Glomerular endothelial cell (primary cell): ENCODE data around the gene OR6B3. TPM values are rescaled to one million over a fixed set of nuclear protein-coding genes. Genes with fewer than 3 reads are reported as not detected.

Experiments used
- total RNA-seq: library from RNA; depleted of rRNA; stranded (reverse); fragments of >200 nt; gene quantifications from 2 replicates; pipeline ENCODE4 v1.2.3, GENCODE V29; 2015

The OR6B3 gene
- total RNA-seq, 1 donor from 2014 or later = not detected

Other genes starting within 250 kb of the OR6B3 start
- gene NDUFA10, start 28.2 kb downstream of the OR6B3 start, total RNA-seq = 98.9 and 141 TPM in 2 replicates
- gene OR6B2, start 23.1 kb downstream of the OR6B3 start, total RNA-seq = not detected in 2 replicates
- 216 and 240 TPM in 2 replicates for gene COPS9, start 82.8 kb upstream of the OR6B3 start, total RNA-seq
- not detected in 2 replicates for gene OTOS, start 87.1 kb upstream of the OR6B3 start, total RNA-seq